Osteocyte (in vitro differentiated cells): ENCODE measurements around the gene CDH4. TPM values are rescaled to one million over a fixed set of nuclear protein-coding genes. Genes with fewer than 3 reads are reported as not detected.

Experiments
- DNase-seq: peaks from one replicate; pipeline ENCODE4 v3.0.0; 2021; ENCODE audit warnings: mixed read lengths; ENCODE audit not compliant: unreplicated experiment; ENCODE audit errors: extremely low spot score
- H3K27ac Mint-ChIP-seq: one replicate; pipeline ENCODE4 v1.8.0; 2021; ENCODE audit warnings: mild to moderate bottlenecking, mixed read lengths; ENCODE audit not compliant: unreplicated experiment
- H3K27me3 Mint-ChIP-seq: one replicate; pipeline ENCODE4 v1.8.0; 2021; ENCODE audit warnings: mixed read lengths; ENCODE audit not compliant: unreplicated experiment
- H3K36me3 Mint-ChIP-seq: one replicate; pipeline ENCODE4 v1.8.0; 2021; ENCODE audit warnings: mixed read lengths; ENCODE audit not compliant: unreplicated experiment
- H3K4me1 Mint-ChIP-seq: one replicate; pipeline ENCODE4 v1.8.0; 2021; ENCODE audit warnings: mixed read lengths; ENCODE audit not compliant: unreplicated experiment
- H3K4me3 Mint-ChIP-seq: one replicate; pipeline ENCODE4 v1.8.0; 2021; ENCODE audit warnings: mild to moderate bottlenecking, moderate library complexity, mixed read lengths; ENCODE audit not compliant: unreplicated experiment
- H3K9me3 Mint-ChIP-seq: one replicate; pipeline ENCODE4 v1.8.0; 2021; ENCODE audit warnings: mixed read lengths; ENCODE audit not compliant: unreplicated experiment
- total RNA-seq: library from RNA; stranded (reverse); gene quantifications from 2 replicates; pipeline ENCODE4 v1.2.1, GENCODE V29; 2021
- TF ChIP-seq, protein P1 (sequence below): fragments of 200-600 bp; sonication (generic); IDR thresholded peaks from 2 replicates; pipeline ENCODE4 v1.5.0; 2021; ENCODE audit warnings: antibody characterized with exemption, mild to moderate bottlenecking, moderate library complexity

The CDH4 gene
- total RNA-seq, 1 donor from 2014 or later: 1.3 TPM

DNA sequence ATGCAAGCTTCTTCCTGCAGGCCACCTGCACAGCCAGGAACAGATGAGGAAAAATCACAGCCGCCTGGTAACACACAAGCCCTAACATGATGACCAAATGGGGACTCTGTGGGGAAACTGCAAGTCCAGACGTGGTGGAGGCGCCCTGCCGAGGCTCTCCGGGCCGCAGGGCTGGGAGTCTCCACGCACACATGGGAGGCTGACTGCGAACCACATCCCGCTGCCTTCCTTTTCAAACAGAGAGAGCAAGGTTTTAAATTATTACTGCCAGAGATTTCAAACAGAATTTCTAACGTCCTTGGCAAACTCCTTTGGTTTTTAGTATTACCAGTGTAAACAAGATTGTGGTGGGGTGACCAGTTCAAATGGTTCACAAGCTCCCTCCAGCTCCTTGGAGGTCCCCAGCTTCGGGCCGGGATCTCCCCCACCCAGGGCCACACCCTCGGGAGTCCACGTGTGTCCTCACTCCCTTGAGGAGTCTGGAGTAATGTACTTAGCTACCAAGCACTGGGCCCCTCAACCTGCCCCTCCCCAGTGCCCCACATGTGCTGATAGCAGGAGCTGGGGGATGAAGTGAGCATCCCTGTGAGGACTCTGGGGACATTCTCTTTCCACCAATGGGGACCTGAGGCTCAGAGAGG lies 560.9 kb downstream of the CDH4 start:
- no peak for DNase-seq
- Mint-ChIP-seq H3K4me3 (no peak overlapping the region), H3K9me3 (no peaks in the 10 kb centered on the region), H3K36me3 (no peaks in the 10 kb centered on the region), H3K27me3 (no peaks in the 10 kb centered on the region), H3K4me1 (no peaks in the 10 kb centered on the region), H3K27ac (no peak overlapping the region)
- TF ChIP-seq, protein P1, sequence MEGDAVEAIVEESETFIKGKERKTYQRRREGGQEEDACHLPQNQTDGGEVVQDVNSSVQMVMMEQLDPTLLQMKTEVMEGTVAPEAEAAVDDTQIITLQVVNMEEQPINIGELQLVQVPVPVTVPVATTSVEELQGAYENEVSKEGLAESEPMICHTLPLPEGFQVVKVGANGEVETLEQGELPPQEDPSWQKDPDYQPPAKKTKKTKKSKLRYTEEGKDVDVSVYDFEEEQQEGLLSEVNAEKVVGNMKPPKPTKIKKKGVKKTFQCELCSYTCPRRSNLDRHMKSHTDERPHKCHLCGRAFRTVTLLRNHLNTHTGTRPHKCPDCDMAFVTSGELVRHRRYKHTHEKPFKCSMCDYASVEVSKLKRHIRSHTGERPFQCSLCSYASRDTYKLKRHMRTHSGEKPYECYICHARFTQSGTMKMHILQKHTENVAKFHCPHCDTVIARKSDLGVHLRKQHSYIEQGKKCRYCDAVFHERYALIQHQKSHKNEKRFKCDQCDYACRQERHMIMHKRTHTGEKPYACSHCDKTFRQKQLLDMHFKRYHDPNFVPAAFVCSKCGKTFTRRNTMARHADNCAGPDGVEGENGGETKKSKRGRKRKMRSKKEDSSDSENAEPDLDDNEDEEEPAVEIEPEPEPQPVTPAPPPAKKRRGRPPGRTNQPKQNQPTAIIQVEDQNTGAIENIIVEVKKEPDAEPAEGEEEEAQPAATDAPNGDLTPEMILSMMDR: no peak

DNA sequence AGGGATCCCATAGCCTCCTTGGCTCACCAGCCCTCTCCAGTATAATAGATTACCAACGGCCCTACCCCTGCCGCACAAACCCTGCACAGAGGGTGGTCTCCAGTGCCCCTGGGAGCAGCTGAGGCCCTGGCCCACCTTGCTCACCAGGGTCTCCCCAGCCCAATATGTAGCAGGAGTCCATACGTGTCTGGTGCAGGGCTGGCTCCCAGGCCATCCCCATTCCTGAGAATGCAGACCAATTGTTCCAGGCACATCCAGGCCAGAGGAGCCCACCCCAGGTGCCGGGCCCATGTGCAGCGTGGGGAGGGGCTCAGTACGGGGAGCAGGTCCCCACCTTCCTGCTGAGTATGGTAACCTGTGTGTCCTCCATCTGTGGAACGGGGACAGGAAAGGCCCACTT lies 561.7 kb downstream of the CDH4 start:
- TF ChIP-seq, protein P1: no peak
- no peaks in the 10 kb centered on the region for H3K27me3 Mint-ChIP-seq
- no peaks in the 10 kb centered on the region for H3K4me1 Mint-ChIP-seq
- no peaks in the 10 kb centered on the region for H3K9me3 Mint-ChIP-seq
- H3K36me3 Mint-ChIP-seq: no peaks in the 10 kb centered on the region
- no peak overlapping the region for H3K4me3 Mint-ChIP-seq
- no peak overlapping the region for H3K27ac Mint-ChIP-seq
- DNase-seq: no peak

DNA sequence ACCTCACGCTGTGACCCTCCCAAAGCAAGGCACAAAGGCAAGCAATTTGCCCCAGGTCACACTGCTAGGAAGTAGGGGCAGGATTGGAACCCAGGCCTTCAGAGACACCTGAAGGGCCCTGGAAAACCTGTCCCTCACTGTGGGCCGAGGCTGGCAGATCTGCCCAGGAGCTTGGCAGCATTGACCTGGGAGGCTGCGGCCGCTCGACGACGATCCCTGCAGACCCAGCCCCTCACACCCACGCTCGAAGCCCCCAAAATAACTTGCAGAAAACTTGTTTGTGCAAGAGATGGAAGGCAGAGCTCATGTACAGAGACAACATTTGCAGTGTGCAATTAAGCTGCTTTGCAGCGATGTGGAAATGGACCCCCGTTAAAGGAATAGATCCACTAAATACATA lies 562.2 kb downstream of the CDH4 start:
- Mint-ChIP-seq H3K4me1 (no peaks in the 10 kb centered on the region), H3K4me3 (no peak overlapping the region), H3K9me3 (no peaks in the 10 kb centered on the region), H3K27me3 (no peaks in the 10 kb centered on the region), H3K36me3 (no peaks in the 10 kb centered on the region), H3K27ac (no peak overlapping the region)
- no peak for DNase-seq
- TF ChIP-seq, protein P1: no peak

DNA sequence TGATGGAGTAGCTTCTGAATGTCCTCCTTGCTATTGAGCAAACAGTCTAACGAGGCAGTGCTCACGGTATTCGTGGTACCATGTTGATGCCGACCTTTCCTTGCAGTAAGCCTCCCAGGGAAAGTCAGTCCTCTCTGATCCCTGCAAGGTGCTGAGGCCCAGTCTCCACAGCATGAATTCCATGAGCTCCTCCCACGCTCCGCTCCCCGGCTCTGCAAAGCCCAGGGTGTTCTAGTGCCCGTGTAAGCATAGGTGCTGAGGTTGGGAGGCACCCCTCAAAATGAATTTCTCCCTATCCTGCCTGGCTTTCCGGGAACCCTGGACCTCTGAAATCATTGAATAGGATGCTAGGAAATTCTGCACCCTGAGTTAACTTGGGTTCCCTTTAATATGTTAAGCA lies 562.7 kb downstream of the CDH4 start:
- H3K27ac Mint-ChIP-seq: no peak overlapping the region
- H3K9me3 Mint-ChIP-seq: no peaks in the 10 kb centered on the region
- no peak overlapping the region for H3K4me3 Mint-ChIP-seq
- no peaks in the 10 kb centered on the region for H3K4me1 Mint-ChIP-seq
- TF ChIP-seq, protein P1: no peak
- H3K27me3 Mint-ChIP-seq: no peaks in the 10 kb centered on the region
- H3K36me3 Mint-ChIP-seq: no peaks in the 10 kb centered on the region
- DNase-seq: no peak

DNA sequence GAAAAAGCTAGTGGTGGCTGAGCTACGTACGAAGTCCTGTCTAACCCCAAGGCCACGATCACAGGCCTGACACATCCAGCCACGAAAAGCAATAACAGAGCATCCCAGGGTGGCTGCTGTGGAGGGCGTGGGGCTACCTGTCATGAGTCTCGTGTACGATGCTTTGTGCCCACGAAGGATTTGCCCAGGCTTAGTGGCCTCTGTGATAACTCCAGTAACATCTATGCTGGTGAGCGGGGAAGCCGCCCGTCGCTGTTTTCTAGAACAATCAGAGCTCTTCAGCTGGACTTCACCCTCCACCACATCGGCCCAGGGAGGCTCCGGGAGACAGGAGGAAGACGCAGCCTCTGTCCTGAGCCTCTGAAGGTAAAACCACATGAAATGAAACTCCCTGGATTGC lies 563.1 kb downstream of the CDH4 start:
- Mint-ChIP-seq H3K27me3 (no peaks in the 10 kb centered on the region), H3K9me3 (no peaks in the 10 kb centered on the region), H3K36me3 (no peaks in the 10 kb centered on the region), H3K4me1 (no peaks in the 10 kb centered on the region), H3K4me3 (no peak overlapping the region), H3K27ac (no peak overlapping the region)
- DNase-seq: no peak
- TF ChIP-seq, protein P1: no peak
